ENCODE data around the gene NOP53. TPM values are rescaled to one million over a fixed set of nuclear protein-coding genes. Genes with fewer than 3 reads are reported as not detected.
A peak's percentile ranks its signal among the peaks of the same experiment; 100 is the strongest.
"Not testable (repeated sequence)": the region's sequence is repeated elsewhere in the genome, so short reads cannot be mapped to it uniquely, and the experiment has no call there.

NOP53 gene
- total and polyA plus RNA-seq, 2 experiments from 2014 or later = 167 to 192 TPM

GRCh38 chr19:47802521-47803043 lies 57.2 kb downstream of the NOP53 start (continued):
- TF ChIP-seq ZNF462 (CRISPR knock-in tag; IDR thresholded peaks at IDR 0.05) = no peak

- H3K4me1 ChIP-seq (ENCODE audit: insufficient read depth); H3K27me3 Mint-ChIP-seq (ENCODE audit: insufficient read depth, low read depth, poor library complexity); H4K20me1 ChIP-seq (replicated peaks; ENCODE audit: insufficient read depth); H3K79me2 ChIP-seq (replicated peaks; ENCODE audit: insufficient read depth); H3K4me3 Mint-ChIP-seq; H3F3A ChIP-seq (replicated peaks; ENCODE audit: low read depth); H3K4me1 Mint-ChIP-seq; H3K4me2 ChIP-seq; DNase-seq (ENCODE audit: low spot score); H3K27ac ChIP-seq (ENCODE audit: low read depth); H3K9me2 ChIP-seq (ENCODE audit: insufficient read depth); H3K27me3 ChIP-seq (ENCODE audit: insufficient read depth); H3K27ac Mint-ChIP-seq; H3K9me3 Mint-ChIP-seq; H3K4me3 ChIP-seq; H3K36me3 ChIP-seq (ENCODE audit: insufficient read depth); H3K36me3 Mint-ChIP-seq (ENCODE audit: low read depth): not testable (repeated sequence)
- peak; percentile 55 for ATAC-seq
- H2AFZ ChIP-seq = peak overlapping the region; percentile 96; the same call in 1 of the 2 replicates
These were observed 57.8 kb downstream of the NOP53 start for GRCh38 chr19:47803148-47803547.

- not testable (repeated sequence) for H3F3A ChIP-seq (replicated peaks; ENCODE audit: low read depth); H3K9me3 Mint-ChIP-seq; H2AFZ ChIP-seq; H4K20me1 ChIP-seq (replicated peaks; ENCODE audit: insufficient read depth); H3K27me3 Mint-ChIP-seq (ENCODE audit: insufficient read depth, low read depth, poor library complexity); H3K27ac Mint-ChIP-seq; H3K27ac ChIP-seq (ENCODE audit: low read depth); H3K4me1 Mint-ChIP-seq; H3K27me3 ChIP-seq (ENCODE audit: insufficient read depth); H3K36me3 Mint-ChIP-seq (ENCODE audit: low read depth); DNase-seq (ENCODE audit: low spot score); H3K9me2 ChIP-seq (ENCODE audit: insufficient read depth); H3K4me3 Mint-ChIP-seq; H3K36me3 ChIP-seq (ENCODE audit: insufficient read depth); H3K4me2 ChIP-seq; H3K4me1 ChIP-seq (ENCODE audit: insufficient read depth); H3K79me2 ChIP-seq (replicated peaks; ENCODE audit: insufficient read depth); H3K4me3 ChIP-seq
- peak; percentile 18 for ATAC-seq
These were observed 58.3 kb downstream of the NOP53 start for GRCh38 chr19:47803671-47804070.

- not testable (repeated sequence) for H3K36me3 ChIP-seq (ENCODE audit: insufficient read depth); H3K27ac Mint-ChIP-seq; H4K20me1 ChIP-seq (replicated peaks; ENCODE audit: insufficient read depth); H3K79me2 ChIP-seq (replicated peaks; ENCODE audit: insufficient read depth); H2AFZ ChIP-seq; H3K4me1 ChIP-seq (ENCODE audit: insufficient read depth); H3K27me3 Mint-ChIP-seq (ENCODE audit: insufficient read depth, low read depth, poor library complexity); H3K4me1 Mint-ChIP-seq; DNase-seq (ENCODE audit: low spot score); H3K4me2 ChIP-seq; H3K27ac ChIP-seq (ENCODE audit: low read depth); H3K4me3 ChIP-seq; H3F3A ChIP-seq (replicated peaks; ENCODE audit: low read depth); H3K9me3 Mint-ChIP-seq; H3K9me2 ChIP-seq (ENCODE audit: insufficient read depth); H3K4me3 Mint-ChIP-seq; ATAC-seq; H3K27me3 ChIP-seq (ENCODE audit: insufficient read depth); H3K36me3 Mint-ChIP-seq (ENCODE audit: low read depth)
These were observed 59.1 kb downstream of the NOP53 start, which contains the start of gene TPRX1 for GRCh38 chr19:47804451-47804850. Gene TPRX1 (minus strand): TSS chr19:47804551. CDS start chr19:47804539, 12 bp downstream.
